NCI-H524 (cell line): Measurements from ENCODE around the gene FNDC11.
"Not testable (repeated sequence)": the region's sequence is repeated elsewhere in the genome, so short reads cannot be mapped to it uniquely, and the experiment has no call there.

Experiments used
- DNase-seq, 2 experiments: peaks; one replicate each; lab custom pipeline; 2025; lab: John Stamatoyannopoulos, UW

Gene FNDC11

DNA sequence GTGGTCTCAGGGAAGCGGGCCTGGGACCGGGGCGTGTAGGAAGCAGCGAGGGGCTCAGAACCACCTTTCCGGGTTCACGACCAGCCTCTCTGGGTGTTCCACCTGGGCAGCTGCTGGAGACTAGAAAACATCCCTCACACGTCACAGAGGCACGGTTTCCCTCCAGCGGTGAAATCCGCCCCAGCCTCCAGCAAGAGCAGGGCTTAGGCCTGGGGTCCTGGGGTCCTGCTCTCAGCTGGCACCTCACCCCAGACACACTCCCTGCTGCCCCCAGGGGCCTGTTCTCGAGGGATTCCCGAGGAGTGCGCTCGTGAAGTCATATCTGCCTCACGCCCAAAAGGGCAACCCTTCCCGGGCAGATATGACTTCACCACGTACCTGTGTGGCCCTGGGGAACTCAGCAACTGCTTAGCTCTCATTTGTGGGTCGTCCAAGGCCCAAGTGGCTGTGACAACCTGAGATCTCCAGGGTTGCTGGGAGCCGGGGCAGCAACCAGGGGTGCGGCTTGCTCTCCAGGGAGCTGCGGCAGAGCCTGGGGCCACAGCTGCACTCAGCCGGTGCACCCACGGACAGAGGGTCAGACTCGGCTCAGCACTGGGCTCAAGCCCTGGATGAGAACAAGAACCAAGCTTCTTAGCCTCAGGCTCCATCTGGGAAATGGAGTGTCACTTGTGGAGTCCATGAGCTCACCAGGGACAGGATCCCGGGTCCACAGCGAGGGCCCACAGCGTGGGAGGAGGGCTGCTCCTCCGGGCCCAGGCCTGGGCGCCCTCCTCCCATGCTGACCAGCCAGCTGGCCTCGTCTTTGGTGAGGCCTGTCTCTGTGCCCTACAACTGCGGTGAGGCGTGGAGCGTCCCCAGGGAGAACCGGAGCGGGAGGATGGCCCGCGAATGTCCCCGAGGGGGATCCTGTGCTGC is 661 bp downstream of the FNDC11 start:
- no peak for DNase-seq

DNA sequence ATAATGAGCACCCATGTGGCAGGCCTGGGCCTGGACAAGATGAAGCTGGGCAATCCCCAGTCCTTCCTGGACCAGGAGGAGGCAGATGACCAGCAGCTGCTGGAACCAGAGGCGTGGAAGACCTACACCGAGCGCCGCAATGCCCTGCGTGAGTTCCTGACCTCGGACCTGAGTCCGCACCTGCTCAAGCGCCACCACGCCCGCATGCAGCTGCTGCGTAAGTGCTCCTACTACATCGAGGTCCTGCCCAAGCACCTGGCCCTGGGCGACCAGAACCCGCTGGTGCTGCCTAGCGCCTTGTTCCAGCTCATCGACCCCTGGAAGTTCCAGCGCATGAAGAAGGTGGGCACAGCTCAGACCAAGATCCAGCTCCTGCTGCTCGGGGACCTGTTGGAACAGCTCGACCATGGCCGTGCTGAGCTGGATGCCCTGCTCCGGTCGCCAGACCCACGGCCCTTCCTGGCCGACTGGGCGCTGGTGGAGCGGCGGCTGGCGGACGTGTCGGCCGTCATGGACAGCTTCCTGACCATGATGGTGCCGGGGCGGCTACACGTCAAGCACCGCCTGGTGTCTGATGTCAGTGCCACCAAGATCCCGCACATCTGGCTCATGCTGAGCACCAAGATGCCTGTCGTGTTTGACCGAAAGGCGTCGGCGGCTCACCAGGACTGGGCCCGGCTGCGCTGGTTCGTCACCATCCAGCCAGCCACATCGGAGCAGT is 1.9 kb downstream of the FNDC11 start:
- no peak for DNase-seq

DNA sequence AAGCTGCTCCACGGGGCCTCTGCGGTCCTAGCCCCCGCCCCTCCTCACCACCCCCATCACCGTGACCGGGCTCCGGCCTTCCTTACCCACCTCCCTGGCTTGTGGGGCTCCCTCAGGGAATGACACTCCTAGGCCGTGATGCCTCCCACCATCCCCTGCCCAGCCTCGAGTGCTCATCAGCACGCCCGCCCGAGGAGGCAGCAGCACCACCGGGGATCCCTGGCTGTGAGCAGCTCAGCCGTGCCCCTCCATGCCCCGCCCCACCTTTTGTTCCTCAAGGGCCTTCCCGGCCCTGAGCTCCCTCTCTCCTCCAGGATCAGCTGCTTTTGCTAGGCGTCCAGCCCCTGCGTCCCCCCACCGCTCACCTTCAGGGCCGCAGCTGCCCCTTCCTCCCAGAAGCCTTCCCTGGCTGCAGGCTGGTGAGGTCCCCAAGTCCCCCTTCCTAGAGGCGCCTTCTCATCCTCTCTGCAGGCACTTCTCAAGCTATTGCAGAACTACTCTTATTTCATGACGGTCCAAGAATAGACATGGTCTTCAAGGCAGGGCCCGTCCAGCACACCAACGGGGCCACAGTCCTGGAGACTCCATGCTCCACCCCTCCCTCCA is 3.0 kb downstream of the FNDC11 start:
- no peak for DNase-seq

DNA sequence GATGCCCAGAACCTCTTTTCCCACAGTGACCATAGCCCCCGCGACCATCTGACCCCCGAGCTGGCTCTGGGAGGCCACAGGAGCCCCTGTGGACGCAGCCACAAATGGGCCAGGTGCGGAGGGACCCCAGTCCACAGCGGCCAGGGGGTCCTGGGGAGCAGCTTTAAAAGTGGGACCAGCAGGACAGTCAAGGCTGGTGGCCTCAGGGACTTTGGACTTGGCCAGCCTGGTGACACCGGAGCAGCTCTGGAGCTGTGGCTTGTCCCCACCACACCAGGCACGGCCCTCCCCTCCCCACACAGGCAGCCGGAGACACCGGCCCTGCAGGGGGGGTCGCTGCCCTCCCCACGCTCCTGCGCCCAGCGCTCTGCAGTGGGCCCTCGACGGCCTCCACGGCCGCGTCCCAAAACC is 3.5 kb downstream of the FNDC11 start:
- DNase-seq: no peak

DNA sequence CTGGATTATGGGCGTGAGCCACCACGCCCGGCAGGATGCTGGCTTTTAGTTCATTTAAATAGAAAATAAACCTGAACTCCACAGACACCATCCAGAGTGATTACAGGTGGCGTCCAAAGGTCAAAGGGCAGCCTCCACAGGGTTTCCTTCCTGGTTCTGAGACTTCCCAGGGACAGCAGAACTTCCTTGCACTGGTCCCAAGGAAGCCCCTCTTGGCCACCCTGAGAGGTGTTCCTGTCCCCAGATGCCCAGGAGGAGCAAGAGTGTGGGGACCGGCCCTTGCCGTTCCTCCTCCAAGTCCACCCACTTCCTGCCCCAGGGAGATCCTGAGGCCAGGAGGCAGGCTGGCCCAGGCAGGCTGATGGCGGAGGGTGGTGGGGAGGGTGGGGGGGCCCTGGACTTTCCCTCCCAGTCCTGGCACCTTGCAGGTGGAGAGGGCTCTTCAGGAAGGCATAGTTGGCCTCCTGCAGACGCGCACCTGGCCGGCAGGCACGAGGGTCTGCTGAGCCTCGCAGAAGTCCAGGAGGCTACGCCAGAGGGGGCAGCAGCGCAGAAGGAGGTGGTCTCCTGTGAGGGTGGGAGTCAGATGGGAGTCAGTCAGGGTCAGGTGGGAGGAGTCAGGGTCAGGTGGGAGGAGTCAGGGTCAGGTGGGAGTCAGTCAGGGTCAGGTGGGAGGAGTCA is 5.0 kb downstream of the FNDC11 start:
- no peak for DNase-seq

DNA sequence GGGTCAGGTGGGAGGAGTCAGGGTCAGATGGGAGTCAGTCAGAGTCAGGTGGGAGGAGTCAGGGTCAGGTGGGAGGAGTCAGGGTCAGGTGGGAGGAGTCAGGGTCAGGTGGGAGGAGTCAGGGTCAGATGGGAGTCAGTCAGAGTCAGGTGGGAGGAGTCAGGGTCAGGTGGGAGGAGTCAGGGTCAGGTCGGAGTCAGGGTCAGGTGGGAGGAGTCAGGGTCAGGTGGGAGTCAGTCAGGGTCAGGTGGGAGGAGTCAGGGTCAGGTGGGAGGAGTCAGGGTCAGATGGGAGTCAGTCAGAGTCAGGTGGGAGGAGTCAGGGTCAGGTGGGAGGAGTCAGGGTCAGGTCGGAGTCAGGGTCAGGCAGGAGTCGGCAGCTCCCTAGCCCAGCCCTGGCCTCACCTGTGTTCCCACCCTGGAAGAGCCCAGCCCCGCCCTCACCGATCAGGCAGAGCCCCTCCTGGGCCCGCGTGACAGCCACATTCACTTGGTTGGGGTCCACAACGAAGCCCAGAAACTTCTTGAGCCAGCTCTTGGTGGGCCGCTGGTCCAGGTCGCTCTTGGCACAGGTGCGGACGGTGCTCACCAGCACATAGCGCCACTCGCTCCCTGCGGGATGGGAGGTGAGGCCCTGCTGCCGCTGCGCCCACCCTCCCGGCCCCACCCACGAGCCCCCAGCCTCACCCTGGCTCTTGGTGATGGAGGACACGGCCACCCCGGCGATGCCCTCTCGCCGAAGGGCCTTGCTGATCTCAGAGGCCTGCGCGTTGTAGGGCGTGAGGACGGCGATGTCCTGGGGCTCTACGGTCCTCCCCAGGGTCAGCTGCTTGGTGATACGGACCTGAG is 5.8 kb downstream of the FNDC11 start:
- DNase-seq: not testable (repeated sequence)

DNA sequence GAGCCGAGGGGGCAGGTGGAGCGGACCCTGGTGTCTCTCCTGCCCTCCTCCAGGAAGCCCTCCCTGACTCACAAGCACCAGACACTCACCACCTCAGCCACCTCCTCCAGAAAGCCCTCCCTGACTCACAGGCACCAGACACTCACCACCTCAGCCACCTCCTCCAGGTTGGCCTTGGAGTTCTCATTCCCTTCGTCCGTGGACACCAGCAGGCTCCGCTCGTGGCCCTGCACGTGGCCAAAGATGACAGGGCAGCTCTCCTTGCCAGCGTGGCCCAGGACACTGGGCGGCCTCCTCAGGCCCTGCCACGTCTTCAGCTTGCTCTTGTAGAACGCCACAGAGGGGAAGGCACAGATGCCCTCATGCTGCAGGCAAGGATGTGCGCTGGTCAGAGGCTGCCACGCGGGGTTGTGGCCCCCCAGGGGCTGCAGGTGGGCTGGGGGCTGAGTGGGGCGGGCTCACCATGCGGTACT is 6.4 kb downstream of the FNDC11 start:
- DNase-seq: no peak

DNA sequence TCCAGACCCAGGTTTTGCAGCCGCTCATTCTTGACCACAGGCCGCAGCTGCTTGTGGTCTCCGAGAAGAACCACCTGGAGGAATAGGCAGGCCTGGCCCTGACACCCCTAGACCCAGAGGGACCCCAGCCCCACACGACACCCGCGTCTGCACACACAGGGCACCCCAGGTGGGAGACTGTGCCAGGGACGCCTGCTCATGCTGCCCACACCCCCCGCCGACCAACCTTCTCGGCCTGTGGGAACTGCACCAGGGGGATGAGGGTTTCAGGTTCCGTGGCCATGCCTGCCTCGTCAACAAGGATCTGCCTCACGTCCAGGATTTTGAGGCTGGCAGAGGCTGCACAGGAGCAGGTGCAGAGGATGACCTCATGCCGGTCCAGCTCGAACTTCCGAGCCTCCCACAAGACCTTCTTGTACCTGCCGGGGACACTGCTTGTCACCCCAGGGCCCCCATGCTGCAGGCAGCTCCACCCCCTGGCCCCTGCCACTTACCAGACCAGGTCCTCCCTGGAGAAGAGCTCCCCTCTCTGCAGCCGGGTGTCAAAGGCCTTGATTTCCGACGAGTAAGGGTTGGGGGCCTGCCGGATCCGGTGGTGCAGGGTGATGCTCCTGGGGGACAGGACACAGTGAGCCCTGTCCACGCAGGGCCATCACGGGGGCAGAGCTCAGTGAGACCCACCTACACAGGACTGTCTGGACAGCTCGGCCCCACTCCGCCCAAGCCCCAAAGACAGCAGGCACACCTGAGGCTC is 7.1 kb downstream of the FNDC11 start:
- DNase-seq: no peak

DNA sequence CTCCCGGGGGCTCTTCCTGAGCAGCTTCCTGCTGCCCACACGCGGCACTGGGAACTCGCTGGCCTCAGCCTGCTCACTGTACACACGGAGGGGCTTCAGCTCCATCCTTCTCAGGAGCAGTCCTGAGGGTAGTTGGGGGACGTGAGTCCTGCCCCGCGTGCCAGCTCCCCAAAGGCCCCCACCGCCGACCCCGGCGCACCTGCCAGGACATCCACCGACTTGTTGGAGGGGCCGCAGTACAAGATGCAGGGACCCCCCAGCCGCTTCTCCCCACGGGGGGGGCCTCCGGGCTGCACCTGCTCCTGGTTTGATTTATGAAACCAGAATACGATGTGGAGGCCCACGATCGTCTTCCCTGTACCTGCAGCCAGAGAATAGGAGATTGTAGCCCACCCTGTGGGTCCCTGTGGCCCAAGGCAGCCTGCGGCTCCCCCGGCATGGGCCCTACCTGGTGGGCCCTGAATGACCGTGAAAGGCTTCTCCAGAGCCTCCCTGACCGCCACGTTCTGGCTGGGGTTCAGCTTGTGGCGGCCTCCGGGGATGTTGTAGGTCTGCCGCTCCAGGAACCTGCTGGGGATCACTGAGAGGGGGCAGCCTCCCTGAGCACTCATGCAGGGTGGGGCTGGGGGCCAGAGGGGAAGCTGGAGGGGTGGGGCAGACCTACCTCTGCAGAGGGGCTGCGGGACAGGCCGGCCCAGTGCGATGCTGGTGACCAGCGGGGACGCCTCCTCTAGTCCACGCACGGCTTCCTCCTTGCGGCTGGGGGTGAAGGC is 7.9 kb downstream of the FNDC11 start:
- DNase-seq: no peak

DNA sequence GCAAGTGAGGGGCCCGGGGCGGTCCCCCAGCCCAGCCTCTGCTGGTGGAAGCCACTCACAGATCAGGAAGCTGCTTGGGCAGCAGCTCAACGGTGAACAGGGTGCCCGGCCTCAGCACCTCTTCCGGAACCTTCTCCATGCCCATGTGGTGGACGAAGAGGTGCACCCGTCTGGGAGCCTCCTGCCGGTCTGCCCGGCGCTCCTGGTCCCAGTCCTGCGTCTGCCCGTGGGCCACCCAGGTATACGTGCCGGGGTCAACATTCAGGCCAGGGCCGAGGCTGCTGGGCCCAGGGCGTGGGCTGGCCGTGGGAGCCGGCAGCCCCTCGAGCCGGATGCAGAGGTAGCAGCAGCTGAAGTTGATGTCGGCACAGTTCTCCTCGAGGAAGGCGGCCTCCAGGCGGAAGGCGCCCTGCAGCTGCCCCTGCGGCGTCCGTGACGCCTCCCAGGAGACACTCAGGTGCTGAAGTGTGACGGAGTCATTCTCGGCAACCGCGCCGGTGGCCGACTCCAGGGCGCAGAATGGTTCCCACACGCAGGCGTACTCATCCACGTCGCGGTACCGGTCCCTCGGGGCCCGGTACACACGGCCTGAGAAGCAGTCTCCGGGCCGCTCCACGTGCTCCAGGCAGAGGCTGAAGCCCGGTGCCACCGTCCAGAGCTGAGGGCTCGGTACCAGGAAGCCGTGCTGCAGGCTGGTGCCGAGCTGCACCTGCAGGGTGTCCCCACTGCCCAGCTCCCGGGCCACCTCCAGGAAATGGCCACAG is 8.7 kb downstream of the FNDC11 start:
- no peak for DNase-seq

DNA sequence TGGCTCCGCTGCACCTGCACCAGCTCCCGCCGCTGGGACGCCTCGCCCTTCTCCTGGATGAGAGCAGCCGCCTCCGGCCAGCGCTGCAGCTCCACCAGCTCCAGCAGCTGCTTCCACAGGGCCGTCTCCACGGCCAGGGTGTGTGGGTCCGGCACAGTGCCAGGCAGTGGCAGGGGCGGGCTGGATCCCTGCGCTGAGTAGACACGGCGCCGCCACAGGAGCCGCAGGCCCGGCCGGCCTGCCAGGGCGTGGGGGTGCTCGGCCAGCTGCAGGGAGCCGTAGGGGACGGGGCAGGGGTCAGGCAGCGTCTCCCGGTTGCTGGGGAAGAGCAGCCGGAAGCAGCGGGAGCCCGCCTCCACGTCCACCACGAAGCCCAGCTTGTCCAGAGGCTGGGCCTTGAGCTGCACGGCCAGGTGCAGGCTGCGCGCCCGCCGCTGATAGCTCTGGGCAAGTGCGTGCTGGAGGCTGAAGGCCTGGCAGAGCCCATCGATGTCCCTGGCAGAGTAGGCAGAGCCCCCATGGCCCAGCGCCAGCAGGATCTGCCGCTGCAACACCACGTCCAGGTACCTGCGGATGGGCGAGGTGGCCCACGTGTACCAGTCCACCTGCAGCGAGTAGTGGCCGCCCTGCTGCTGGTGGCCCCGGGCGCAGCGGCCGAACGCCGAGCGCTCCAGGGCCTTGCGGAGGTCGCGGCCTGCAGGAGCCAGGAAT is 9.4 kb downstream of the FNDC11 start:
- DNase-seq: no peak

DNA sequence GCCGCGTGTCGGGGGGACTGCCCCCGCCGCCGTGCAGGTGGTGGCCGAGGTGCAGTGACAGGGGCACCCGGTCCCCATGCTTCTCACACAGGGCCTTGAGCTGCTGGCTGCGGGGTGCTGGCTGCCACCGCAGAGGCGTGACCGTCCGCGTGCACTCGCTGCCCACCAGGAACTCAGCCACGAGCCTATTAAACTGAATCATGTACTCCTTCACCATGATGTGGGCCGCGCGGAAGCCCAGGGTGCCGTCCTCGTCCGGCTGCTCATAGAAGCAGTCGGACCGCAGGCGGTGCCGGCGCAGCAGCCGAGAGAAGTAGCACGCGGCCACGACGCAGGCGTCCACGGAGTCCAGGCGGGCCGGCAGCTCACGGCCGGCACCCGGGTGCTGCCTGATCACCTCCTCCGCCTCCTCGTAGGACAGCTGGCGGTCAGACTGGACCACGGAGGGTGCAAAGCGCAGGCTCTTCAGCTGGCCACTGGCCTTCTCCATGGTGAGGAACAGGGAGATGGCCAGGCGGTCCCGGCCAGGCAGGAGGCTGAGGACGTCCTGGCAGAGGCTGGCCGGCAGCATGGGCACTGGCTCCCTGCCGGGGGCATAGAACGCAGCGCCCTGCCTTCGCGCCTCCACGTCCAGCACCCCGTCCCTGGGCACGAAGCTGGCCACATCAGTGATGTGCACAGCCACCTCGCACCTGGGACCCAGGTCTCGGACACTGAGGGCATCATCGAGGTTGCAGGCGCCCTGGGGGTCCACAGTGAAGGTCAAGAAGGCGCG is 10.3 kb downstream of the FNDC11 start:
- DNase-seq: no peak

DNA sequence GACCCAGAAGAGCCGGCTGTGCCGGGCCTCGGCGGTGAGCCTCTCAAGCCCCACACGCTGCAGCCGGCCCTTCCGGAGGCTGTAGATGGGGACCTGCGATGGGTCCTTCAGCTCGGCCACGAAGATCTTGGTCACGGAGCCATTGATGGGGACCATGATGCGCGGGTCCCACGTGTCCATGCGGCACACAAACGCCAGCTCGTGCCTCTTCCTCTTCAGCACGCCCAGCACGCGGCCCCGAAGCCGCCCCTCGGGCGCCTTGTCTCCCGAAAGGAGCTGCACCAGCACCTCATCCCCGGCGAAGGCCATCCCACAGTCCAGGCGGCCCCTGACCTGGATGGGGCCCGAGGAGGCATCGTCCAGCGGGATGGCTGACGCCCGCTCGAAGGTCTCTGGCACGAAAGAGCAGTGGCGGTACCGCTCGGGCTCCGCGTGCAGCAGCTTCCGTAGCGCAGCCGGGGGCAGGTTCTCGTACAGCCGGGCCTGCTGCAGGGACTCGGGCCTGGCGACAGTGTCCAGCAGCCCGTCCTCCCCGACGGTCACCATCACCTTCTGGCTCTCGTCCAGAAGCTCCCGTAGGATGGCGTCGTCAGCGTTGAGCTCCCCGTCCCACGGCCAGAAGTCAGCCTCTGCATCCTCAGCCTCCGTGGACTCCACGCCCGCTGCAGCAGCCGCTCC is 11.2 kb downstream of the FNDC11 start:
- DNase-seq: no peak

DNA sequence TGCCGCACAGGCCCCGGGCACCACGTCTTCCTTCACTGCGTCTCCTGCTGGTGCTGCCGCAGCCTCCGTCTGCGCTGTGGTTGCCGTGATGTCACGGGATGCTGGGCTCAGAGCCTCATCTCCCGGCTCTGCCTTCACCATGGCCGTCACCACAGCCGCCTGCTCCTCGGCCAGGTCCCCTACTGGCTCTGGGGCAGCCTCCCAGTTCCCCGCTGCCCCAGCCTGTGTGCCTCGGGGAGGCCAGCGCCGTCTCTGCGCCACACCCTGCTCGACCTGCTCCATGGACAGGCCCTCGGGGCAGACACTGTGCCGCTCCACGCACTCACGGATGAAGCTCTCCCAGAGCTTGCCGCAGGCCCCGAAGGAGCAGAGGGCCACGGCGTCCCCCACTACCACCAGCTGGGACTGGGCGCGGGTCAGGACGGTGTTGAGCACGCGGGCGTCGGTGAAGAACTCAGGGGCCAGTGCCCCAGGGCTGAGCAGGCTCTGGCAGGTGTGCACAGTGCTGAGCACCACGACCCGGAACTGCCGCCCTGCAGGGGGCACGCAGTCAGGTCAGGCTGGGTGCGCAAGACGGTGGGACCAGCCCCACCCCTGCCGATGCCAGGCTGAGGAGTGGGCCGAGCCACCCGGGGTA is 11.9 kb downstream of the FNDC11 start:
- DNase-seq: no peak

DNA sequence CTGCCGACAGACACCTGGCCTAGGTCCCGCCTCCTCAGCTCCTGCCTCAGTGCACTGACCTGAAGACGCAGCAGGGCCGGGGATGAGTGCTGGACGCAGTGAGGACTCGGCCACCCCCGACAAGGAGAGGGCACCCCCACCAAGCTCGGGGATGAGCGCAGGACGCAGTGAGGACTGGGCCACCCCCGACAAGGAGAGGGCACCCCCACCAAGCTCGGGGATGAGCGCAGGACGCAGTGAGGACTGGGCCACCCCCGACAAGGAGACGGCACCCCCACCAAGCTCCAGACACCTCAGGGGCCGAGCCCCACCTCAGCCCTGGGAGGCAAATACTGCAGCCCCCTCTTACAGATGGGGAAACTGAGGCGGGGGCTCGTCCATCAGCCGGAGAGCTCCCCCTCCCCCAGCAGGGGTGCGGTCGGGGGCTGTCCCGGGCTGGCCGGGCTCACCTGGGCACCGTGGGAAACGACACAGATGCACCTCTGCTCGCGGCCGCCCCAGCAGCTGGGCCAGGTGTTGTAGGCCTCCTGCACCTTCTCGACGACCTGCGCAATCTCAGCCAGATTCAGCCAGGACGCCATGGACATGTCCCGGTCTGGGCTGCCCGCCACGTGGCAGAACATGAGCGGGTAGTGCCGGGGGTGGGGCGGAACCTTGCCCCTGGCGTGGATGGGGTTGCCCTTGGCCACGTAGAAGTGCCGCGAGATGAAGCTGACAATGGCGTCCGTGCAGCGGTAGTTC is 12.6 kb downstream of the FNDC11 start:
- DNase-seq: no peak

DNA sequence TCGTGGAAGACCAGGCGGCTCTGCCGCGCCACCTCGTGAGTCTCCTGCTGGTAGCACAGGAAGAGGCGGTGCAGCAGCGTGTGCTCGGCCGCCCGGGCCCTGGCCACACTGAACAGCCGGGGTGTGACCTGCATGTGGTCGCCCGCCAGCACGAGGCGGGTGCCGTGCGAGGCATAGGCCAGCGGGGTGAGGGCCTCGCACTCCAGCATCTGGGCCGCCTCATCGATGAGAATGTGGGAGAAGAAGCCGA is 13.1 kb downstream of the FNDC11 start:
- DNase-seq: no peak
